ENCODE data around the gene GNG8.
A peak's percentile ranks its signal among the peaks of the same experiment; 100 is the strongest.

GNG8 gene

DNA sequence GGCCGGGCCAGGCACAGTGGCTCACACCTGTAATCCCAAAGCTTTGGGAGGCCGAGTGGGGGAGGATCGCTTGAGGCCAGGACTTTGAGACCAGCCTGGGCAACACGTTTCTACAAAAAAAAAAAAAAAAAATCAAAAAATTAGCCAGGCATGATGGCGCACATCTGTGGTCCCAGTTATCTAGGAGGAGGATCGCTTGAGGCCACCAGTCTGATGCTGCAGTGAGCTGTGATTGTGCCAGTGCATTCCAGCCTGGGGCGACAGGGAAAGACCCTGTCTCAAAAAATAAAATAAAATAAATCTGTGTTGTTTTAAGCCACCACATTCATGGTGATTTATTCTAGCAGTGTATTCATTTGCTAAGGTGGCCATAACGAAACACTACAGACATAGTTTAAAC, 29.1 kb upstream of the GNG8 start:
- no peak overlapping the region for H3K4me3 ChIP-seq (ENCODE audit: control insufficient read depth, low read depth, low read length)
- TF ChIP-seq CTCF (conservative IDR thresholded peaks at IDR 0.05; ENCODE audit: control insufficient read depth, insufficient read depth, low read depth, low read length), result no peak
- DNase-seq (ENCODE audit: low read depth), result no peak

GRCh38 chr19:46661735-46662592, 26.0 kb upstream of the GNG8 start:
- TF ChIP-seq CTCF (conservative IDR thresholded peaks at IDR 0.05; ENCODE audit: control insufficient read depth, insufficient read depth, low read depth, low read length), result peak; percentile 95
- peak; percentile 90 for DNase-seq (ENCODE audit: low read depth)
- H3K4me3 ChIP-seq (ENCODE audit: control insufficient read depth, low read depth, low read length), result peak overlapping the region; percentile 43

- no peak for TF ChIP-seq CTCF (conservative IDR thresholded peaks at IDR 0.05; ENCODE audit: control insufficient read depth, insufficient read depth, low read depth, low read length)
- H3K4me3 ChIP-seq (ENCODE audit: control insufficient read depth, low read depth, low read length), result peak within 1 kb of the TSS; percentile 43
- peak; percentile 99 for DNase-seq (ENCODE audit: low read depth)
Measured at GRCh38 chr19:46661020-46661731, 25.2 kb upstream of the GNG8 start, which contains the start of gene DACT3. Gene DACT3 (minus strand): TSS chr19:46661182. CDS start chr19:46661064, 118 bp downstream.

DNA sequence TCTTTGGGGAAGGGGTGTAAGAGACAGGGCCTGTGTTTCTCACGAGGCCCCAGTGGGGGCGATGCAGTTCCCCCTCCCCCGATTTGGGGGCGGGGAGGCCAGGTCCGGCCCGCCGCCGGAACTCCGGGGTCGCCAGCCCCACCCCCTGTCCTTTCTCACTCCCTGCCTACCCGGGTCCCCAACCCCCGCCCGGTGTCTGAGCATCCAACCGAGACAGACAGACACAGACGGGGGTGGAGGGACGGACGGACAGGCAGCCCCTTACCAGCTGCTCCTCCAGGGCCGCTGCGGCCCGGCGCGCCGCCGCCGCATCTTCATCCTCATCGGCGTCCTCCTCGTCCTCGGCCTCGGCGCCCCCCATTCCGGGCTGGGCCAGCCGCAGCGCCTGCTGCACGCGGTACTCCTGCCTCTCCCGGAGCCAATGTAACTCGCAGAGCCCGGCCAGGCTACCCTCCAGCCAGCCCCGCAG, 24.6 kb upstream of the GNG8 start:
- no peak for TF ChIP-seq CTCF (conservative IDR thresholded peaks at IDR 0.05; ENCODE audit: control insufficient read depth, insufficient read depth, low read depth, low read length)
- DNase-seq (ENCODE audit: low read depth), result no peak
- H3K4me3 ChIP-seq (ENCODE audit: control insufficient read depth, low read depth, low read length), result peak overlapping the region; percentile 43

DNA sequence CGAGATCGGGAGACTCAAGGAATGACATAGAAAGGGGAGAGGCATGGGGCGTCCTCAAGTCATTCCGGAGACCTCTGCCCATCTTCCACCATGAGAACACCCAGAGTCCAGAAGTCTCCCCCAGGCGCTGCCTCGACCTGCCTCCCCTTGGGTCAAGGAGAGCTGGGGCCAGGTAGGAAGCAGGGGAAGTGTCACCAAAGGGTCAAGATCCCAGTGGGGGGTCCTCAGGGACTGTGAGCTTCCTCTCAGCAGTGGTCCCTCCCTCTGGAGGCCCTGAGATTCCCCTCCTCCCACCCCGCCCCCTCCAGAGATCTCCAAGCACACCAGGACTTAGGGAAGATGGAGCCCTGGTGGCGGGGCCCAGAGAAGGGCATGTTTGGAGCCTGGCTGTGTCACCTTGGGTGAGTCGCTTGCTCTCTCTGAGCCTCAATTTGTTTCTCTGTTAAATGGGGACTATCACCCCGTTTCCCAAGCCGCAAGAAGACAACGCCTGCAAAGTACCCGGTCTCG, 24.1 kb upstream of the GNG8 start:
- H3K4me3 ChIP-seq (ENCODE audit: control insufficient read depth, low read depth, low read length), result peak overlapping the region; percentile 43
- no peak for TF ChIP-seq CTCF (conservative IDR thresholded peaks at IDR 0.05; ENCODE audit: control insufficient read depth, insufficient read depth, low read depth, low read length)
- no peak for DNase-seq (ENCODE audit: low read depth)

GRCh38 chr19:46659151-46660007, 23.4 kb upstream of the GNG8 start:
- H3K4me3 ChIP-seq (ENCODE audit: control insufficient read depth, low read depth, low read length), result peak overlapping the region; percentile 43
- DNase-seq (ENCODE audit: low read depth), result no peak
- no peak for TF ChIP-seq CTCF (conservative IDR thresholded peaks at IDR 0.05; ENCODE audit: control insufficient read depth, insufficient read depth, low read depth, low read length)

Measured in fibroblast of mammary gland (primary cell).